Gastroesophageal sphincter (tissue), 3 donors: ENCODE data around the gene NUP88.

Experiments used
- EP300 ChIP-seq: sonication (generic); formaldehyde crosslinking; IDR thresholded peaks from one replicate; pipeline ENCODE4 v1.6.1; 2017; ENCODE audit warnings: antibody characterized with exemption, mild to moderate bottlenecking
- POLR2A ChIP-seq, 2 donors: fragments of 450-650 bp; IDR thresholded peaks; one replicate each; pipeline ENCODE4 v1.6.1; 2017; ENCODE audit warnings: antibody characterized with exemption in 2 of 2, mild to moderate bottlenecking in 2 of 2, moderate library complexity in 1 of 2
- POLR2AphosphoS5 ChIP-seq: sonication (generic); formaldehyde crosslinking; IDR thresholded peaks from one replicate; pipeline ENCODE4 v1.6.1; 2017; ENCODE audit warnings: antibody characterized with exemption
- TF ChIP-seq, protein P1 (sequence below), 4 experiments: fragments of 200-600 bp in 2 of 4; fragments of 450-650 bp in 2 of 4; sonication (generic) in 1 of 4; IDR thresholded peaks; one replicate each; pipeline ENCODE4 v1.5.1; 2017 to 2019; ENCODE audit warnings: antibody characterized with exemption in 4 of 4, mild to moderate bottlenecking in 2 of 4, moderate library complexity in 2 of 4

DNA sequence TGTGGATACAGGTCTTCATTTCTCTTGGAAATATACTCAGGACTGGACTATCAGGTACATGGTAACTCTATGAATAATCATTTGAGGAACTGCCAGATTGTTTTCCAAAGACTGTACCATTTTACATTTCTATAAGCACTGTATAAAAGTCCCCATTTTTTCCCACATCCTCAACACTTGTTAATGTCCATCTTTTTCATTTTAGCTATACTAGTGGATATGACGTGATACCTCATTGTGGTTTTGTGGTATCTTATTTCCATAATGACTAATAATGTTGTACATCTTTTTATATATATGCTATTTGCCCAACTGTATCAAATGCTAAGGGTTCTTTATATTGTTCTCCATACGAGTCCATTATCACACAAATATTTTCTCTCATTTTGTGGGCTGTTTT, 22.9 kb downstream of the NUP88 start:
- TF ChIP-seq, protein P1, sequence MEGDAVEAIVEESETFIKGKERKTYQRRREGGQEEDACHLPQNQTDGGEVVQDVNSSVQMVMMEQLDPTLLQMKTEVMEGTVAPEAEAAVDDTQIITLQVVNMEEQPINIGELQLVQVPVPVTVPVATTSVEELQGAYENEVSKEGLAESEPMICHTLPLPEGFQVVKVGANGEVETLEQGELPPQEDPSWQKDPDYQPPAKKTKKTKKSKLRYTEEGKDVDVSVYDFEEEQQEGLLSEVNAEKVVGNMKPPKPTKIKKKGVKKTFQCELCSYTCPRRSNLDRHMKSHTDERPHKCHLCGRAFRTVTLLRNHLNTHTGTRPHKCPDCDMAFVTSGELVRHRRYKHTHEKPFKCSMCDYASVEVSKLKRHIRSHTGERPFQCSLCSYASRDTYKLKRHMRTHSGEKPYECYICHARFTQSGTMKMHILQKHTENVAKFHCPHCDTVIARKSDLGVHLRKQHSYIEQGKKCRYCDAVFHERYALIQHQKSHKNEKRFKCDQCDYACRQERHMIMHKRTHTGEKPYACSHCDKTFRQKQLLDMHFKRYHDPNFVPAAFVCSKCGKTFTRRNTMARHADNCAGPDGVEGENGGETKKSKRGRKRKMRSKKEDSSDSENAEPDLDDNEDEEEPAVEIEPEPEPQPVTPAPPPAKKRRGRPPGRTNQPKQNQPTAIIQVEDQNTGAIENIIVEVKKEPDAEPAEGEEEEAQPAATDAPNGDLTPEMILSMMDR (IDR thresholded peaks at IDR 0.05): no peak
- TF ChIP-seq POLR2AphosphoS5: no peak
- no peak for TF ChIP-seq POLR2A (IDR thresholded peaks at IDR 0.05)
- no peak for TF ChIP-seq EP300
